ENCODE results near the gene UBXN6.

Gene UBXN6

DNA sequence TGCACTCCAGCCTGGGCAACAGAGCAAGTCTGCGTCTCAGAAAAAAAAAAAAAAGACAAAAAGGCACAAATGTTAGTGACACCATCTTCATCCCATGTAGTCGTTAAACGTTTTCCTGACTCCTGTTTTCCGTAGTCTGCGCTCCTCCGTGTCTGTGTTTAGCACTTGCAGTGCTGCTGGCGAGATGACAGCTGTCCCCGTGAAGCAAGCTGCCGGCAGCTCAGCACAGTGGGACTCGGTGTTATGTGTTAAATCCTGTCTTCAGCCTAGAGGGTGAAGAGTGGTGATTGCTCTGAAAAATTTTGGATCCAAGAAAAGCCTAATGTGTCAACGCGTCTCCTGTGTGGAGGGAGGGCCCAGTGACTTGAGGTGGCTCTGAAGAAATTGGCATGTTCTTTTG lies 18.4 kb downstream of the UBXN6 start:
- TF ChIP-seq CTCF (conservative IDR thresholded peaks at IDR 0.05; ENCODE audit: low read depth, low read length), result no peak
- H3K4me2 ChIP-seq, result no peak overlapping the region
- 0 out of 2 replicates have a peak, but pooled peaks cover 5% of the 10 kb centered on the region for H4K20me1 ChIP-seq (ENCODE audit: insufficient read depth)
- no peaks in the 10 kb centered on the region for H3K36me3 ChIP-seq (ENCODE audit: insufficient read depth)
- H3K27ac ChIP-seq, result no peak overlapping the region
- H3K4me1 ChIP-seq (ENCODE audit: low read depth, poor library complexity, severe bottlenecking), result no peaks in the 10 kb centered on the region
- no peaks in the 10 kb centered on the region for H3K27me3 ChIP-seq (ENCODE audit: insufficient read depth, low read depth)
- no peak overlapping the region for H3K9ac ChIP-seq
- H3K4me3 ChIP-seq (IDR thresholded peaks at IDR 0.05; ENCODE audit: insufficient read depth, low read depth, low read length), result no peak overlapping the region
- H3K79me2 ChIP-seq (ENCODE audit: insufficient read depth, low read depth), result no peaks in the 10 kb centered on the region
- no peak overlapping the region for H2AFZ ChIP-seq (ENCODE audit: low read depth)

GRCh38 chr19:4437103-4437502 lies 20.5 kb downstream of the UBXN6 start:
- H4K20me1 ChIP-seq (ENCODE audit: insufficient read depth), result 0 out of 2 replicates have a peak, but pooled peaks cover 5% of the 10 kb centered on the region
- H3K36me3 ChIP-seq (ENCODE audit: insufficient read depth), result no peaks in the 10 kb centered on the region
- H3K27ac ChIP-seq, result no peak overlapping the region

GRCh38 chr19:4436231-4436630 lies 21.4 kb downstream of the UBXN6 start:
- Histone ChIP-seq H4K20me1 (ENCODE audit: insufficient read depth) (0 out of 2 replicates have a peak, but pooled peaks cover 5% of the 10 kb centered on the region), H3K4me2 (no peak overlapping the region), H3K4me1 (ENCODE audit: low read depth, poor library complexity, severe bottlenecking) (no peaks in the 10 kb centered on the region), H3K79me2 (ENCODE audit: insufficient read depth, low read depth) (no peaks in the 10 kb centered on the region), H3K27me3 (ENCODE audit: insufficient read depth, low read depth) (no peaks in the 10 kb centered on the region), H3K27ac (no peak overlapping the region), H3K9ac (no peak overlapping the region), H3K4me3 (IDR thresholded peaks at IDR 0.05; ENCODE audit: insufficient read depth, low read depth, low read length) (no peak overlapping the region), H3K36me3 (ENCODE audit: insufficient read depth) (no peaks in the 10 kb centered on the region), H2AFZ (ENCODE audit: low read depth) (no peak overlapping the region)
- TF ChIP-seq CTCF (conservative IDR thresholded peaks at IDR 0.05; ENCODE audit: low read depth, low read length), result no peak

More at GRCh38 chr19:4437103-4437502, 20.5 kb downstream of the UBXN6 start:
- no peak for TF ChIP-seq CTCF (conservative IDR thresholded peaks at IDR 0.05; ENCODE audit: low read depth, low read length)
- Histone ChIP-seq H3K9ac (no peak overlapping the region), H3K79me2 (ENCODE audit: insufficient read depth, low read depth) (no peaks in the 10 kb centered on the region), H3K4me1 (ENCODE audit: low read depth, poor library complexity, severe bottlenecking) (no peaks in the 10 kb centered on the region), H2AFZ (ENCODE audit: low read depth) (no peak overlapping the region), H3K27me3 (ENCODE audit: insufficient read depth, low read depth) (no peaks in the 10 kb centered on the region), H3K4me3 (IDR thresholded peaks at IDR 0.05; ENCODE audit: insufficient read depth, low read depth, low read length) (no peak overlapping the region), H3K4me2 (no peak overlapping the region)

DNA sequence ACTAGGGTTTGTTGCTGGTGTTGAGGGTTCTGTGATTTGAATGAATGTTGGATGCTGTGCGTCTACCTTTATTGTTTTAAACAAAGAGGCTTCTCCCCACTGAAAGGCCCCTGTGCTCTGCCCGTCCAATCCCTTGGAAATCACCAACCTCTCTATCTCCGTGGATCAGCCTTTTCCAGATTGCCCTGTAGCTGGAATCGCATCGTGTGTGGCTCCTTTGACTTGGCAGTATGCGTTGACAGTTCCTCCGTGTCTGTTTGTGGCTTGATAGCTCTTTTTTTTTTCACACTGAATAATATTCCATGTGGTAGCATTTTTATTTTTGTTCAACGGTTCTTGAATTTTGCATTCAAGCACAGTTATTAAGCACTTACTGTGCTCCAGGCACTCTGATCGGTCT lies 23.2 kb downstream of the UBXN6 start:
- H2AFZ ChIP-seq (ENCODE audit: low read depth), result no peak overlapping the region
- H3K27ac ChIP-seq, result no peak overlapping the region
- no peak overlapping the region for H3K9ac ChIP-seq
- peaks cover 3% of the 10 kb centered on the region; the same call in 1 of the 2 replicates for H3K36me3 ChIP-seq (ENCODE audit: insufficient read depth)
- H3K4me1 ChIP-seq (ENCODE audit: low read depth, poor library complexity, severe bottlenecking), result no peaks in the 10 kb centered on the region
- H3K79me2 ChIP-seq (ENCODE audit: insufficient read depth, low read depth), result no peaks in the 10 kb centered on the region
- 0 out of 2 replicates have a peak, but pooled peaks cover 4% of the 10 kb centered on the region for H4K20me1 ChIP-seq (ENCODE audit: insufficient read depth)
- H3K4me3 ChIP-seq (IDR thresholded peaks at IDR 0.05; ENCODE audit: insufficient read depth, low read depth, low read length), result no peak overlapping the region
- H3K4me2 ChIP-seq, result no peak overlapping the region
- no peaks in the 10 kb centered on the region for H3K27me3 ChIP-seq (ENCODE audit: insufficient read depth, low read depth)
- no peak for TF ChIP-seq CTCF (conservative IDR thresholded peaks at IDR 0.05; ENCODE audit: low read depth, low read length)
